ENCODE measurements around the gene HTRA3.
"Not testable (repeated sequence)": the region's sequence is repeated elsewhere in the genome, so short reads cannot be mapped to it uniquely, and the experiment has no call there.

Gene HTRA3

DNA sequence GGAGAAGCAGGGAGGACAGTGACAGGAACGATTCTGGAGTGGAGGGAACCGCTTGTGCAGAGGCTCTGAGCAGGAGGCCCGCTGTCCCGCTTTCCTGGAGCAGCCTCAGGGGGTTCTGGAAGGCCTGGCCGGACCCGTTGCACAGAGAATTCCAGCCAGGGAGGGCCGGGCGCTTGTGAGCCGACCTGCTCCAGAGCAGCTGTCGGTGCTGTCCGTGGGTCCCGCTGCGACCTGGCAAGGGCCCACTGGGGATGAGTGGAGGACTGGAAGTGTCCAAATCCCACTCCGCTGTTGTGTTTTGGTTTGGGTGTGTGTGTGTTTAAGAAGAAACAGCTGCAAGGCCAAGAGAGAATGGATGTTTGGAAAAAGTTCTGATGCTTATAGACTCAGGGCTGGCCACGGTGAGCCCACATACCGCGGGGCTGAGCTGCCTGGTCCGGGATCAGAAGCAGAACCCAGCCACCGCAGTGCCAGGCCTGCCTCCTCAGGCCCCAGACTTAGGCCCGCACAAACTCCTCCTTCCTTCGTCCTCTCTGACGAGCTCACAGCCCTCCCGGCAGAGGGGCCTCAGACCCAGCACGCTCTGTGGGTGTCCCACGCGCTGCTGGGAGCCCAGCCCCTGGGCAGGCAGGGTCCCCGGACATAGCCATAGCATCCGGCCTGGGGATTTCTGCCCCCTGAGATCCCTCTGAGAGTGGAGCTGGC lies 73.9 kb downstream of the HTRA3 start:
- no peak for DNase-seq (ENCODE audit: low spot score)

DNA sequence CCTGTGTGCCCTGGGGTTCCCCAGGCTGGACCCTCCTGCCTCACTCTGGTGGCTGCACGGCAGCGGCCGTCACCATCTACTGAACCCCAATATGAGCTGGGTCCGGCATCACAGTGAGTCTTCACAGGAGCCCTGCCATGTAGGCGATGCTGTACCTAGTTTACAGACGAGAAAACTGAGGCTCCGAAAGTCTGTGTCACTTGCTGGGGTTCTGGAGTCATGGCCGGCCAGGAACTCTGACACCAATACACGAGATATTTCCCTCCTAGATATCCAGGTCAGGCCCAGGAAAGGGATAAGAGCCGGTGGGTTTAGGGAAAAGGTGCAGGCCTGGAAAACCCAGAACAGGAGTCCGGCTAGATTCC lies 74.4 kb downstream of the HTRA3 start:
- no peak for DNase-seq (ENCODE audit: low spot score)

DNA sequence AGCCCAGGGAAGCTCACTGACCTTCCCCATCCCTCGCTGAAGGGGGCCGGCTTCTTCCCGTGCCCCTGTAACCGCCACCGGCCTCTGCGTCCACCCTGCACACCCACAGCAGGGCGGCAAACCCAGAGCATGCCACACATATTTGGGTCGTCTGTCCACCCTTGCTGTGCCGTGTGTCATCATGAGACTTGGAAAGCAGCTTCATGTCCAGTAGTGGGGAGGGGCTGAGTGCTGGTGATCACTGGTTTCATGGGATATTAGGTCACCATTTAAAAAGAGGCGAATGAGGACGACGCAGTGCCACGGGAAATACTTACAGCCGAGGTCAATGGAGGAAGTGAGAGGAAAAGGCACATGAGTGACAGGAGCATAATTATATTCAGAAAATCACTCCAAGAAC lies 74.8 kb downstream of the HTRA3 start:
- no peak for DNase-seq (ENCODE audit: low spot score)

DNA sequence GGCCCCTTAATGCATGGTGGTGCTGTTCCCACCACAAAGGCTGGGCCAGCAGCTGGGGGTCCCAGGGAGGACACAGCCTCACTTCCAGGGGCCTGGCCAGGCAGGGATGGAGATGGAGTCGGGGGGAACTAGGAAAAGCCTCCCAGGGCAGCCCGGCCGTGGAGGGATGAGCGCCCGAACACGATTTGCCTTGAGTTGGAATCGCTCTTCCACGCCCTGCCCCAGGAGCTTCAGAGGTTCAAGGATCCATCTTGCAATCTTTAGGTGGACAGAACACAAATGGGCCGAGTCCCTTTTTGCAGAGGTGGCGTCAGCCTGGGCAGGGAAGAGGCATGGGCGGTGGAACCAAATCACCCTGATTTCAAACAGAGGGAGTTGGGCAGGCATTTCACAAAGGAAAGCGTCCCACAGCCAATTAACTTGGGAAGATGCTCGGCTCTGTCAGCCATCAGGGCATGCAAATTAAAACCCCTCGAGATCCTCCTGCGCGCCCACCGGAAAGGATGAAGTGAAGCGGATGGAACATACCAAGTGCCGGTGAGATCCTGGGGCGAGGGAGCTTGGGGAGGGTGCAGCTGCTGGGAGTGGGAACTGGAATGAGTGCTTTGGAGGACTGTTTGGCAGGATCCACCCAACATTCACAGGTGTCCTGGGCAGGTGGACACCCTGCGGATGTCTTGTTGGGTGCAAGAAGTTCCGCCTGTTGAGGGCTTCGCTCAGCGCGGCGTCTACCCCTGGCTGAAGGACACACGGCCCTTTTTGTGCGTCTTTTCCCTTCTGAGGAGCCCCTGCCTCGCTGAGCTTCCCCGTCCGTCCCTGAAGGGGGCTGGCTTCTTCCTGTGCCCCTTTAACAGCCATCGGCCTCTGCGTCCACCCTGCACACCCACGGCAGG lies 75.7 kb downstream of the HTRA3 start:
- DNase-seq (ENCODE audit: low spot score), result no peak

DNA sequence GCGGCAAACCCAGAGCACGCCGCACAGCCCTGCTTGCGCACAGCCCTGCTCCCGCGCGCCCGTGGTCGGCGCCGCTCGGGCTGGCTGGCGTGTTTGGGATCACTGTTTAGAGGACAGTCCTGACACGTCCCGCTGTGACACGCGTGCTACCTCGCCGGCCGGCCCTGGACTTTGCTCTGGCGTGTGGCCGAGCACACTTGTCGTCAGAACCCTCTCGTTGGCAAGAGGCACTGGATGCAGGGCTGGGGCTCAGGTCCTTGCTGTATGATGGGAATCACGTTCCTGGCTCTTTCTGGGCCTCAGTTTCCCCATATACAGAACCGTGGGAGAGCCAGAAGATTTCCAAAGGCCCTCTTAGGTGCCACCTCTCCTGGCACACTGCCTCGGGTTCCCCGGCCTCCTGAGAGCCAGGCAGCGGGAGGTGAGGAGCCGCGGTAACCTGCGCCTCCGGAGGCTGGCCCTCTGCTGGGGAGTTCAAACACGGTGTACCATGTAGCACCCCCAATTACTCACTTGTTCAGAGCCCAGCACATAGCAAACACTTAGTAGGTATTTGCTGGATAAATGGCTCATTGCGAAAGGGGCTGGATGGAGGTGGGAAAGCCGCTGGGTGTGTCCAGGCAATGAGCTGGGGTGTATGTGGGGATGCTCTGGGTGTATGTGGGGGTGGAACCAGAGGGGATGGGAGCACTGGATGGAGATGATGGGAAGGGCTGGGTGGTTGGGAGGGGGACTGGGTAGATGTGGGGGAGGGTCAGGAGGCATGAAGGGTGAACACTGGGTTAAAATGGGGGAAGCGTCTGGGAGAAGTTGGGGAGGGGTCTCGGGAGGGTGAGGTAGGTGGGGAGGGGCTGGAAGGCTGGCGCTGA lies 76.6 kb downstream of the HTRA3 start:
- DNase-seq (ENCODE audit: low spot score), result no peak

DNA sequence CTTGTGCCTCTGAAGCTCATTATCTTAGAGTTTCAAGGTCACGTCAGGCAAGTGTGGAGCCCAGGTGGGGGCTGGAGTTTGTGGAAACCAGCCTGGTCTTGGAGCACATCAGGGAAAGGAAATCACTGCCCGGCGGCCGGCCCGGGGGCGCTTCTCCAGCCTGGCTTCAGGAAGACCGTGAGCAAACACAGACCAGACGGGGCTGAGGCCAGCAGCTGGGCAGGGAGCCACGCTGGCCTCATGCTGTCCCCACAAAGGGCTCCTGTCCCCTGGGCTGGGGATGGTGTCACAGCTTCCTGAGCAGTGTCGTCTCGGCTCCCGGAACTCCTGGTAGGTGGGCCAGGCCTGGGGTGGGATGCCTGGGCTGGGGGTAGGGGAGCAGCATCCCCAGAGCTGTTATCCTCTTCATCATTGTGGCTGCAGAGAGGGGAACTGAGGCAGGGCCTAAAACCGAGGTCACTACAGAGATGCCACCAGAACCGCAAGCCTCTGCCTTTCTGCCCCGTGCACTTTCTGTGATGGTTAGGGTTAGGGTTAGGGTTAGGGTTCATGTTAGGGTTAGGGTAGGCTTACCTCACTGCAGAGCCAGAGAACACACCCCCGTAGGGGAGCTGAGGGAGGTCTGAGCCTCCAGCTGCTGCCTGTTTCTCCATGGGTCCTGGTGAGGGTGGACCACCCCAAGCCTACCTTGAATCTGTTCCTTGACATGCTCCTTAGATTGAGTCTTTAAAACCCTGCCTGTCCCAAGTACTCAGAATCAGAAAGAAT lies 77.5 kb downstream of the HTRA3 start:
- no peak for DNase-seq (ENCODE audit: low spot score)

DNA sequence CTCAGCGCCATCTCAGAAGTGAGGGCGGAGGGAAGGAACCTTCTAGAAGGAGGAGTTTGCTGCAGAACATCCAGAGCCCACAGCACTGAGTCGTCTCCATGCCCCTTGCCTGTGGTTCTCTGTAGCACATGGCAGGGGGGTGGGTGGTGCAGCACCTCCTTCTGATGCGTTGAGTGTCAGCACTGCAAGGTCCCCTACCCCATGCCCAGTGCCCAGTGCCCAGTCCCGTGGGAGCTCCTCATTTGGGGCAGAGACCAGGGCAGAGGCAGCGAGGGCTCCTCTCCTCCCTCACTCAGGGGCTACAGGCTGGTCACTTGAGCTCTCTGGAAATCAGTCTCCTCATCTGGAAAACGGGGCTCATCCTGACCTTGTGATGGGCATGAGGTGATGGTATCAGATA lies 78.1 kb downstream of the HTRA3 start:
- no peak for DNase-seq (ENCODE audit: low spot score)

DNA sequence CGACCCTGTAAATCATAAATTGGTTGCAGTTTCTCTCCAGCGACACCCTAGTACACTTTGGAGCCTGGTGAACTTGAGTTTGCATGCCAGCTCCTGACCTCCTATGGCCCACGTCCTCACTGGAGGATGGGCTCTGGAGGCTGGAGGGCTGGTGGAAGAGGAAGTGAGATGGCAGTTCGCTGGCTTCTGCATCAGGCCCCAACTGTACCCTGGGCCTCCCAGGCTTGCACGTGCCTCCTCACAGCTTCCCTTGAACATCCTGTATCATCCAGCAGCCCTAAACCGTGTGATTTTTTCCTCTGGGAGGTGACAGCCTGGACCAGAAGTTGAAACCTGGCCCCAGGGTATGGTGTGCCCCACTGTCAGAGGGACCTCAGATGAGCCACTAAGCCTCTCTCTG lies 78.5 kb downstream of the HTRA3 start:
- DNase-seq (ENCODE audit: low spot score), result no peak

DNA sequence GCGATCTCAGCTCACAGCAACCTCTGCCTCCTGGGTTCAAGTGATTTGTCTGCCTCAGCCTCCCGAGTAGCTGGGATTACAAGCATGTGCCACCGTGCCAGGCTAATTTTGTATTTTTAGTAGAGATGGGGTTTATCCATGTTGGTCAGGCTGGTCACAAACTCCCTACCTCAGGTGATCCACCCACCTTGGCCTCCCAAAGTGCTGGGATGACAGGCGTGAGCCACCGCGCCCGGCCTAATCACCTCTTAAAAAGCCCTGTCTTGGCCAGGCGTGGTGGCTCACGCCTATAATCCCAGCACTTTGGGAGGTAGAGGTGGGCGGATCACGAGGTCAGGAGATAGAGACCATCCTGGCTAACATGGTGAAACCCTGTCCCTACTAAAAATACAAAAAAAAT lies 79.7 kb downstream of the HTRA3 start:
- DNase-seq (ENCODE audit: low spot score), result not testable (repeated sequence)

DNA sequence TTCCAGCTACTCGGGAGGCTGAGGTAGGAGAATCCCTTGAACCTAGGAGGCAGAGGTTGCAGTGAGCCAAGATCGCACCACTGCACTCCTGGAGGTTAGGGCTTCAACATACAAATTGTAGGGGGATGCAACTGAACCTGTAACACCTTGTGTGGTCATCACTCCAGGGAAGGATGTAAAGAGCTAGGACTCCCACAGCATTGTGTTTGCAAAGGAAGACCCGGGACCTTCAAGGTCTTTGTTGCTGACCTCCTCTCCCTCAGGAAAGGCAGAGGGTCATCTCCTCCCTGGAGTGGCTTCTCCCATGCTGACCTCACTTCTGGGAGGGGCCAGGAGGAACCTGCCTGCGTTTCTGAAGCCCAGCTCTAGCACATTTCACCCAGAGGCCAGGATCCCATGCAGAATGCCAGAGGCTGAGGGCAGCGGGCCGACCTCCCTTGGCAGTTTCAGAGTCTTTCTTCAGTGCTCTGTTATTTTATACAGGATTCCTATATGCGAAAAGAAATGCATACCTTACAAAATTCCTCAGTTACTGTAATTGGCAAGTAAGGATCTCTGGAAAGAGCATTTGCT lies 80.2 kb downstream of the HTRA3 start:
- DNase-seq (ENCODE audit: low spot score), result peak; percentile 24

DNA sequence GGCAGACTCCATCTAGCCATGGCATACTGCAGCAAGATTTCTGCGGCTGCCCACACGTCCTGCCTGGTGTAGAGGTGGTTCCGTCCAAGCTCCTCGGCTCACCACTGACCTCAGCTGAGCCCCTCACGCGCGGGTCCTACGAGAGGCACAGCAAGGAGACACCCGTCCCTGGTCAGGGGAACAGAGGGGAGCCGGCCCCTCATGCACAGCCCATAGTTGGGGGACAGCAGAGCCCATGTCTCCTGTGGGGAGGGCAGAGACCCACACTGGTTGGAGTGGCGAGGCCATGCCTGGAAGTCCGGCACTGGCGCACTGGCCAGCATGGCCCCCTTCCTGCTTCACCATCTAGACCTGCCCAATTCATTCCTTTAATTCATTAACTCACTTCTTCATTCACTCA lies 80.8 kb downstream of the HTRA3 start:
- DNase-seq (ENCODE audit: low spot score), result peak; percentile 37

DNA sequence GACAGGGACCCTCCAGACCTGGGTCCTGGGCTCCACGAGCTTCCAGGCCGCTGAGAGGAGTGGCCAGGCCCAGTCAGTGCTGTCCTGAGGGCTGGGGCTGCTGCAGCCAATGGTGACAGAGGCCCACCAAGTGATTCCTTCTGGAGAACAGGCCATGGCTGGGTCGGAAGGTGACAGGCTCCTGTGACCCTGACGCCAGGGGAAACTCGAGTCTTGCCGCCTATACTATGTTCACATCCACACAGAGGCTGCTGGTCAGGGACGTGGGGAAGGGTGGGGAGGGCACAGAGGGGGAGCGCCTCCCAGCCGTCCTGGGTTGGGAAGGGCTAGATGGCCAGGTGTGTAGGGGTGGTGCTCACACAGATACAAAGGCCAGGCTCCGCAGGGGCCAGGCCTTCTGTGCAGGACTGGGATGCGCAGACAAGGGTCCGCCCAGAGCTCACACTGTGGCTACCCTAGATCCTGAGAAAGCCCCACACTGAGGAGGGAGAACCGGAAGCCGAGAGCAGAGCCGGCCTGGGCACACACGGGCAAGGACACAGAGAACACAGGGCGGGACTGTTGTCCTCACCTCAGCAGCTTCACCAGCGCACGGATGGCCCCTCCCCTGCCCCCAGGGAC lies 81.4 kb downstream of the HTRA3 start:
- peak; percentile 43 for DNase-seq (ENCODE audit: low spot score)

DNA sequence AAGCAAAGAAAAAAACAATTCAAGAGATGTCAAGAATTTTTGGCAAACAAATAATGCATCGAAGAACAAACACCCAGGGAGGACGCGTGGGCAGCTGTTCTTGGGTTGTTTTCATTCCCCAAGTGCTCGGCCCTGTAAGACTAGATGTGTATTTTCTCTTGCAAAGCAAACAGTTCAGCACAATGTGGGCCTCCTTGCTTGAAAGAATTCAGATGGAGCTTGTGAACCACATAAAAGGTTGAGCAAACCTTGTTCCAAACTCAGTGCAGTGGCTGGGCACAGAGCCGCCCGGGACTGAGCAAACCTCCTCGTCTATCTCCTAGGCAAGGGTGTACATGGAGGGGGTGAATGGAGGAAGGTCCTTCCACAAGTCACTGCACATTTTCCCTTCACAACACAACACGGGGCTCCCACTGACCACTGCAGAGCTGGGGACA lies 82.4 kb downstream of the HTRA3 start:
- peak; percentile 18 for DNase-seq (ENCODE audit: low spot score)

DNA sequence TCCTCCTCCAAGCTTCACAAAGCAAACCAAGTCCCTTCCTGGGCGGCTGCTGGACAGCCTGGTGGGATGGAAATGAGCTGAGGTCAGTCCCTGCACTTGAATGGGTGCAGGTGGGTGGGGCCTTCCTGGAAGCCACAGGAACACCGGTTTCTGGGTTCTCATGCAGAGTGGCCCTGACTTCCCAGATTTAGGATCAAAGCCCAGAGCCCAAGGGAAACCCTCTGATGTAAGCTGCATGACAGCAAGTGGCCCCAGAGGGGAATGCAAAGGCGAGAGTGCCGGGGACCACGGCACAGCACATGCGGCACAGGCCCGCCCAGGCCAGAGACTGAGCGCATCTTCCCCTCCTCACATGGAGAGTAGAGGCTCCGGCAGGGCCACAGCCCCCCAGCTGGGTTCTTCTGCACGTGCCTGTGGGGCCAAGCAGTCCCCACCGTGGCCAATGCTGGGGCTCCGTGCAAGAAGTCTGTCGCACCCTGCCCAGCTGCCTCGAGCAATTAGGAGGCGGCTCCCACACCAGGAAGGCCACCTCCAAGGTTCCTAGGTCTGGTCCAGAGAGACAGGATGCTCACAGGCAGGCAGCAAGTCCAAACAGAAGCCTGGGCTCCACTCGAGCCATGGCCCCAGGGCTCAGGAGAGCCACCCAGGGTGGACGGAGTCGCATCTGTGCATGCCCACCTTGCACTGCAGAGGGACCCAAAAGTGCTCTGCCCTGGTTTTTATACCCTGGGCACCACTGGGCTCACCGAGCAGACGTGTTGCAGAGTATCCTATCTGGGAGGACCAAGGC lies 83.0 kb downstream of the HTRA3 start:
- DNase-seq (ENCODE audit: low spot score), result no peak

DNA sequence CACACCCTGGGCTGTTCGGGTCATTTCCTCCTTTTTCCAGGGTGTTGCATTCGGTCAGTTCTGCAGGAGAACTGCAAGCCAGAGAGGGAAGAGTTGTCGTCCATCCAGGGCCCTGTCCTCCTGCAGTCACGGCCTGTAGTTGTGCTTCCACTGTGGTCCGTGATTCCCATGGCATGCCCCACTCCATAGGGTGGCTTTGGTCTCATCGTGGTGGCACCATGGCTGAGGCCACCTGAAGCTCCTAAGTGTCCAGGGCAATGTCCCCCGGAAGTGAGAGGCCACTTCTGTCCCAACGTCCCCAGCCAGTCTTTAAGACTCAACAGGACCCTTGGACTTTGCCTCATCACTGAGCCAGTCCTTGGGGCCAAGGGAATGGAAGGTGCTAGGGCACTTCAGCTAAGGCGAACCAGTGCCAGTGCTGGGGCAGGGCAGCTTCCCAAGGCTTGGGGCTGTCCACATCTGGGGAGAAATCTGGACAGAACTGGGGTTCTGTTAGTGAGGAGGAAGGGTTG lies 83.7 kb downstream of the HTRA3 start:
- DNase-seq (ENCODE audit: low spot score), result no peak

DNA sequence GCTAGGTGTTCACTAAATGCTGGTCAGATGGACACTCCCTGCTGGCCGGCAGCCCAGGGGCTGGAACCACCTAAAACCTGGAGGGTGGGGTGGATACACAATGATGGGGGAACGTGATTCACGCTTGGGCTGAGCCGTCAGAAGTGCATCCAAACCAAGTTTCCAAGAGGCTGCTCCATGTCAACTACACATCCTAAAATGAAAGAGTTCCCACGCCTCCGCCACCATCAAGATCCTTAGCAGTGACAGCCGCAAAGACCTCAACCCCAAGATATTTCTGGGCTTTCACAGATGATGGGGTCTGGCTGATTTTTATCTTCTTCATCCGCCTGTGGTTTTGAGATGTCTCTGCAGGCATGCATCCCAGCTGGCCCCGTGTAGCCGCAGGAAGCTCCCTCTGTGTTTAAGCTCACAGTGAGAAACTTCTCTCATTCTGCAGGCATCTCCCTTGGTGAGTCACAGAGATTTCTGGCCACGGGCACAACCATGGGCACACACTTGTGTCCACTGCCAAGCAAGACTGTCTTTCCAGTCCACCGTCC lies 84.4 kb downstream of the HTRA3 start:
- no peak for DNase-seq (ENCODE audit: low spot score)

DNA sequence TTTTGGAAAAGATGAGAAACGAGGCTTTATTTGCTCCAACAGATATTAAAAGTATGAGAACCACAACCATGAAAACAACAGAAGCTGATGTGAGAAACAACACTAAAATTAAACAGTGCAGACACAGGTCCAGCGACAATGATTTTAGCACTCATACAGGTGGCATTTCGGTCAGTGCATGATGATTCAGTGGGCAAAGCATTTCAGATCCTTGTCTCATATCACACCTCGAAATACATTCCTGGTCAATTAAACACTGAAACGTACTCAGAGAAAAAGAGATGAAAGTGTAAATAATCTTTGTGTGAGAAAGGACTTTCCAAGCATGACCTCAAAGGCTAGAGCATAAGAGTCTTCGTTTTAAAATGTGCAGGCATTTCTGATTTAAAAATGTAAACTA lies 85.8 kb downstream of the HTRA3 start:
- no peak for DNase-seq (ENCODE audit: low spot score)

DNA sequence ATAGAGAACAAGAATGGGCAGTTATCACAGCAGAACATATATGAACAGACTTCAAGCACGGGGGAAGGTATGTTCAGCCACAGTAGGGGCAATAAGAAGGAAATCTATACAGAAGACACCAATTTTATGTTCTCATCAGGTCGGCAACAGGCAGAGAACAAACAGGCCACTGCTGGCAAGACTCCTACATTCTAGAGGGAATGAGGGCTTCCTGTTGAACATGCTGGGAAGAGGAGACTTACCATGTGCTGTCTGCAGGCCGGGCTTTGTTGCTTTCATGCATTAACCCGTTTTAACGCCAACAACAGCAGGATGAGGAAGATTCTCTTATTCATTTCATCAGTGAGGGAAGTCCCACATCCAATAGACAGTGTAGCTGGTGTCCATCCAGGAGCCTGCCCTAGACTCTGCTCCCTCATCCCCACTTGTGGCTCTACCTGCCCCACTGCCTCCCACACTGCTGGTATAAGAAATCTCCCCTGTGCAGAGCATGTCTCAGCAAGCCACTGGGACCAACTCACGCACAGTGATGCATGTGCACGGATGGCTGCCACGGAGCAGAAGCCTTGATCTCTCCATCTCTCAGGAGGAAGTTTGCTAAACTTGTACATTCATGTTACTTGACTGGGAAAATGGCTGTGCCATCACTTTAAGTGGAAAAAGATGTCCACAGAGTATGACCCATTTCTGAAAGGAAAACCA lies 86.5 kb downstream of the HTRA3 start:
- DNase-seq (ENCODE audit: low spot score), result no peak
